IPS DF 6.9 (cell line): ENCODE data around the gene KIAA1614.

ENCODE experiments used
- DNase-seq: peaks from one replicate; pipeline ENCODE4 v3.0.0-alpha.2; 2013; ENCODE audit warnings: low read depth, low spot score
- H3K27ac ChIP-seq: one replicate; pipeline ENCODE4 v1.5.1; 2013; ENCODE audit warnings: low read length, control low read depth
- H3K27me3 ChIP-seq: 2 replicates; pipeline ENCODE4 v1.6.1; 2013; ENCODE audit warnings: mild to moderate bottlenecking, low read length; ENCODE audit not compliant: control insufficient read depth, insufficient read depth
- H3K36me3 ChIP-seq: 2 replicates; pipeline ENCODE4 v1.6.1; 2013; ENCODE audit warnings: low read length; ENCODE audit not compliant: control insufficient read depth, insufficient read depth
- H3K4me1 ChIP-seq: 2 replicates; pipeline ENCODE4 v1.6.1; 2013; ENCODE audit warnings: low read length; ENCODE audit not compliant: control insufficient read depth, insufficient read depth
- H3K4me3 ChIP-seq: 2 replicates; pipeline ENCODE4 v1.5.1; 2013; ENCODE audit warnings: mild to moderate bottlenecking, low read length
- H3K9me3 ChIP-seq: 2 replicates; pipeline ENCODE4 v1.6.1; 2013; ENCODE audit warnings: low read length, inconsistent platforms; ENCODE audit not compliant: control insufficient read depth, insufficient read depth
- WGBS: extraction: QIAGEN DNeasy Blood & Tissue Kit; methylation state at CpG from one replicate; pipeline ENCODE4 v1.1.7; 2013; ENCODE audit warnings: mixed read lengths, missing lambda C conversion rate; ENCODE audit not compliant: insufficient read length, insufficient coverage; 5-methylcytosine and 5-hydroxymethylcytosine counted together

Gene KIAA1614

DNA sequence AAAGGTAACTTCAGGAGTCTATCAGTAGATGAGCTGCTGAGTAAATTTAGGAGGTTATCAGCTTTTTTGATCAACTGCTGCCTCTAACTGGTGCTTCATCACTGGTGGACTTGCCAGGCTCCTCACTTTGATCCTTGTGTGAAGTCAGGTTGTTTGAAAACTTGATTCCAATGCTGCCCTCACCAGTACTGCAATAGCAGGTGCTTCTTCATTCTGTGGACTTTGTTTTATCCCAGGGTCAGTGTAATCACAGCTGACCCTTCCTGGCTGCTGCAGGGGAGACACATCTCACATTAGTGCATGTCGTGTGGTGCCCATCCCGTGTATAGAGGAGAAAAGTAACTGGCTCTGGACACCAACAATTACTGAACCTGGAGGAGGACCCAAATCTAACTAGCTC is 20.0 kb upstream of the KIAA1614 start:
- no CpG with 5 or more reads among the region's 2 CpGs for WGBS
- H3K4me3 ChIP-seq: no peak overlapping the region
- H3K36me3 ChIP-seq: no peaks in the 10 kb centered on the region
- no peaks in the 10 kb centered on the region for H3K9me3 ChIP-seq
- H3K27me3 ChIP-seq: no peaks in the 10 kb centered on the region
- no peak for DNase-seq
- no peaks in the 10 kb centered on the region for H3K4me1 ChIP-seq
- H3K27ac ChIP-seq: no peak overlapping the region

DNA sequence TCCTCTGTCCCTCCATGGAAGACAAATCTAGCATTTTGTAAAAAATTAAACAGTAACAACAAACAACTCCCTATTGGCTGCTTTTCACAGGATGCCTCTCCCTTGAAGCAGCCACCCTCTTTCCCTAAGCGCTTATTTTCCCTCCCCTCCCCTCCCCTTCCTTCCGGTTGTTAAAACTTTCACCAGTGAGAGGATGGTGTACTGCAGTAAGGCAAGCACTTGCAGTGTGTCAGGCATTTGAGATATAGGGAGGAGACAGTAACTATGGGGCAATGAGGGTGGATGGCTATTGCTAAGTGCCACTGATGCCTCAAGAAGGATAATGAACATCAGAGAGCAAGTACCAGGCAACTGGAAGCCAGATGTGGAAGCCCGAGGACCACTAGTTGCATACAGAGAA is 19.1 kb upstream of the KIAA1614 start:
- H3K9me3 ChIP-seq: no peaks in the 10 kb centered on the region
- H3K27ac ChIP-seq: no peak overlapping the region
- H3K4me3 ChIP-seq: no peak overlapping the region
- no peak for DNase-seq
- no peaks in the 10 kb centered on the region for H3K36me3 ChIP-seq
- H3K27me3 ChIP-seq: no peaks in the 10 kb centered on the region
- no peaks in the 10 kb centered on the region for H3K4me1 ChIP-seq
- no CpG with 5 or more reads among the region's 3 CpGs for WGBS

- no peaks in the 10 kb centered on the region for H3K27me3 ChIP-seq
- no peak overlapping the region for H3K4me3 ChIP-seq
- no peak overlapping the region for H3K27ac ChIP-seq
- WGBS: no CpG with 5 or more reads among the region's 3 CpGs
- no peaks in the 10 kb centered on the region for H3K36me3 ChIP-seq
- no peak for DNase-seq
- peaks cover 3% of the 10 kb centered on the region; the same call in 1 of the 2 replicates for H3K4me1 ChIP-seq
- H3K9me3 ChIP-seq: no peaks in the 10 kb centered on the region
Measured at GRCh38 chr1:180896161-180896560, 16.5 kb upstream of the KIAA1614 start.

DNA sequence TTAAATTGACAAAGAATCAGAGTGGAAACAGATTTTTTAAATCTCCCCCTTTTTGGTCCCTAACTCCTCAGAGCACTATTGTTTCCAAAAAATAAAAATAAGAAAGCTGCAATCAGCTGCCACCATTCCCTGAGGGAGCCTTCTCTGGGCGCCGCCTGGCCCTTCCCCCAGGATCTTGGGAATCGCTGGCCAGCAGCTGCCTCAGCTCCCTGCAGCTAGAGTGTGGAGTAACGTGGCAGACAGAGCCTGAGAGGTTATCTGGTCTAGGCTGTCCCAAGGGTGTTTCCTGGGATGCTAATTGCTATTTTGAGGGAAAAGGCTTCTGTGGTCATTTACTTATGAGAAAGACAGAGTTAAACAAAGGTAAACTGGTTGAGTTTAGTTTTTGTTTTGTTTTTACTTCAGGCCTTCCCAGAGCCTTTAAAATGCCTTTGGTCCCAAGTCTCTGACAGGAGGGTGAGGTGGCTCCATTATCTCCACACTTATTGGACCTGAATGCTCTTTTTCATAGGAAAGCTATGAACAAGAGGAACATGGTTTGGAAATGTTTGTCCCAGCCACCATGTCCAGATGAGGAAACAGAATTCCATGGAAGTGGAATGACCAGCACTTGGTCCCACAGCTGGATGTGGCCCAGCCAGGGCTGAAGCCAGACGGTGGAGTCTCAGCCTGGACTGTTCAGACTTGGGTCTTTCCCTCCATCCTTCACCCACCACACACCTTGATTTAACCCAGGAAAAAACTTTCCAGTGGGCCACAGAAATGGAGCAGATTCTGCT is 14.1 kb upstream of the KIAA1614 start:
- no peak for DNase-seq
- H3K27me3 ChIP-seq: no peaks in the 10 kb centered on the region
- H3K36me3 ChIP-seq: no peaks in the 10 kb centered on the region
- H3K4me1 ChIP-seq: peaks cover 3% of the 10 kb centered on the region; the same call in 1 of the 2 replicates
- H3K9me3 ChIP-seq: no peaks in the 10 kb centered on the region
- H3K27ac ChIP-seq: no peak overlapping the region
- no peak overlapping the region for H3K4me3 ChIP-seq
- no CpG with 5 or more reads among the region's 5 CpGs for WGBS

DNA sequence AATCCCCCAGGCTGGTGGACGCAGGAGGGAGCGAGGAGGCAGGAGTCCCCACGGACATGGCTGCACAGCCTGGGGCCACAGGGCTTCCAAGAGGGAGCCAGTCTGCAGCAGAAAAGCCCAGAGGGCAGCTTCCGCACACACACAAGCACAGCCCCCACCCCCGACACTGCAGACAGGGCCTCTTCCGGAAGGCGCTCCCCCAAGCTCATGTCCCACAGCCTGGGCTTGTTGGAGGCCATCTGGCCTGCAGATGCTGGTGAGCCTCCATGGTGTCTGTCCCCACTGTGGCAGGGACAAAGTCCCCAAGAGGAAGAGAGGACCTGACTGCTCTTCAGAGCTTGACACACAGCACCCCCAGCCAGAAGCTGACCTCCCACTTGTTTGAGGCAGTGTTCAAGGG is 13.4 kb upstream of the KIAA1614 start:
- H3K4me1 ChIP-seq: peaks cover 3% of the 10 kb centered on the region; the same call in 1 of the 2 replicates

GRCh38 chr1:180901076-180901990 is 11.4 kb upstream of the KIAA1614 start:
- DNase-seq: no peak
- no peak overlapping the region for H3K4me3 ChIP-seq
- H3K36me3 ChIP-seq: no peaks in the 10 kb centered on the region
- no peaks in the 10 kb centered on the region for H3K9me3 ChIP-seq
- no CpG with 5 or more reads among the region's 13 CpGs for WGBS
- H3K27ac ChIP-seq: no peak overlapping the region
- no peaks in the 10 kb centered on the region for H3K27me3 ChIP-seq
- peaks cover 3% of the 10 kb centered on the region; the same call in 1 of the 2 replicates for H3K4me1 ChIP-seq

More for the DNA sequence above, 13.4 kb upstream of the KIAA1614 start:
- no peak for DNase-seq
- no peaks in the 10 kb centered on the region for H3K27me3 ChIP-seq
- no peak overlapping the region for H3K27ac ChIP-seq
- no peaks in the 10 kb centered on the region for H3K36me3 ChIP-seq
- H3K4me3 ChIP-seq: no peak overlapping the region
- H3K9me3 ChIP-seq: no peaks in the 10 kb centered on the region
- WGBS: no CpG with 5 or more reads among the region's 7 CpGs

DNA sequence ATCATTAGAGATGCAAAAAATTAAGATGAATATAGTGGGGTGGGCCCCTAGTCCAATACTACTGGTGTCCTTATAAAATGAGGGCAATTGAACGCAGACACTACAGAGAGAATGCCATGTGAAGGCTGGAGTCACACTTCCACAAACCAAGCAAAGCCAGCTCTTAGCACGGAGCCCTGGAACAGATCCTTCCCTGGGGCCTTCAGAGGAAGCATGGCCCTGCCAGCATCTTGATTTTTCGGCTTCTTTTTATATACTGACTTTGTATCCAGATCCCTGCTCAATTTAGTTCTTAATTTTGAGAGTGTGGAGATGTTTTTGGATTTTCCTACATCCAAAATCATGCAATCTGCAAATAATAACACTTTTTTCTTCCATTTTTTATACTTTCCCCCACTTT is 10.2 kb upstream of the KIAA1614 start:
- WGBS: no CpG with 5 or more reads among the region's 3 CpGs
- Histone ChIP-seq H3K36me3 (no peaks in the 10 kb centered on the region), H3K27ac (no peak overlapping the region), H3K9me3 (no peaks in the 10 kb centered on the region), H3K4me3 (no peak overlapping the region), H3K4me1 (peaks cover 3% of the 10 kb centered on the region; the same call in 1 of the 2 replicates), H3K27me3 (no peaks in the 10 kb centered on the region)
- DNase-seq: no peak

DNA sequence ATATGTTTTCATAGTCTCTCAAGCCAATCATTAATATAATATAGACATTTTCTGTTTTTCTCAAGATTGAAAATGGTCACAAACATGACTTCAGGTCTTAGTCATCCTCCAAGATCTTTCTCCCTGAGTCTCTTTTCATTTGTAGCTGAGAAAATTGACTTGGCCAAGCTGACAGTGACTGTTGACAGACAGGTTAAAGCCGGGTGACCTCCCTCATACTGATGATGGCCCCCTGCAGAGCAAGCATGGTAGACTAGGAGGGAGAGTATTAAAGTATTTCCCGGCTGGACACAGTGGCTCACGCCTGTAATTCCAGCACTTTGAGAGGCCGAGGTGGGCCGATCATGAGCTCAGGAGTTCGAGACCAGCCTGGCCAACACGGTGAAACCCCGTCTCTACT is 6.8 kb upstream of the KIAA1614 start:
- no peaks in the 10 kb centered on the region for H3K27me3 ChIP-seq
- H3K4me1 ChIP-seq: no peaks in the 10 kb centered on the region

DNA sequence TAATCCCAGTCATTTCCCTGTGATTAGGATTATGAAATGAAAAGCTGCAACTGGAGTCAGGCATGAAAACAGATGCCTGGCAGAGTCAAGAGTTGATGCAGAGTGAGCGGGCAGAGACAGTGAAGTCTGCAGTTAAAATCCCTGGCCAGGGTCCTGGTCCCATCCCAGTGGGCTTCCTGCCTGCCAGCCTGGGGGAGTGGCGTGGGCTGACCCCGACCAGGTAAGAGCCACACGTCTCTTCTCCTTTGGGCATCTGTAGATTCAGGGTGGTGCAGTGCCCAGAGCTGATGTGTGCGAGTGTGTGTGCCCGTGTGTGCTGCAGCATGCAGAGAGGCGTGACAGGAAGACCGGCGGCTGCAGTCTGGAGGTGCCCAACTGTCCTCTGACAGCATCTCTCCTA is 6.2 kb upstream of the KIAA1614 start:
- Histone ChIP-seq H3K4me1 (no peaks in the 10 kb centered on the region), H3K9me3 (no peaks in the 10 kb centered on the region), H3K27ac (no peak overlapping the region), H3K4me3 (no peak overlapping the region), H3K36me3 (no peaks in the 10 kb centered on the region), H3K27me3 (no peaks in the 10 kb centered on the region)
- WGBS: no CpG with 5 or more reads among the region's 9 CpGs
- no peak for DNase-seq

More for the DNA sequence above, 6.8 kb upstream of the KIAA1614 start:
- no peak for DNase-seq
- Histone ChIP-seq H3K36me3 (no peaks in the 10 kb centered on the region), H3K9me3 (no peaks in the 10 kb centered on the region), H3K27ac (no peak overlapping the region), H3K4me3 (no peak overlapping the region)
- WGBS: no CpG with 5 or more reads among the region's 8 CpGs

DNA sequence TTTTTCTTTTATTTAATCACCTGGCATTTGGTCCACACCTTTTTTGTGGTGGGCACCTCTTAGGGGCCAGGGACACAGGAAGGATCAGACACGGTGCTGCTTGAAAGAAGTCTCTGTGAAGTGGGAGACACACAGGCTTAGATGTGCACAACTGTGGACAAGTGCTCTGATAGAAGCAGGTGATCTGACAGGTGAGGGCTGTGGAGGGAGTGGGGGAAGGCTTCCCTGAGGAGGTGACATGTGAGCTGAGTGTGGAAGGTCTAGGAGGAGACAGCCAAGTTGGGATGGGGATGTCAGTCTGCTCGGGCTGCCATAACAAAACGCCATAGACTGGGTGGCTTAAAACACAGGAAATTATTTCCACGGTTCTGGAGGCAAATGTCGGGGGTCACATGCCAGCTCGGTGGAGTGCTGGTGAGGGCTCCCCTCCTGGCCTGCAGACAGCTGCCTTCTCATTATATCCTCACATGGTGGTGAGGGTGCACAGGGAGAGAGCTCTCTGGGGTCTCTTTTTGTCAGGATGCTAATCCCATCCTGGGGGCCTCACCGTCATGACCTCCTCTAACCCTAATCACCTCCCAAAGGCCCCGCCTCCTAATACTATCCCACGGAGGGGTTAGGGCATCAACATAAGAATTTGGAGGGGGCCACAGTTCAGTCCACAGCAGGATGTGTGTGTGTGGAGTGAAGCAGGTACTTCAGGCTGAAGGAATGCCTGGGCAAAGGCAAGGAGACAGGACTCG is 5.2 kb upstream of the KIAA1614 start:
- Histone ChIP-seq H3K9me3 (no peaks in the 10 kb centered on the region), H3K27me3 (no peaks in the 10 kb centered on the region), H3K4me1 (no peaks in the 10 kb centered on the region), H3K4me3 (no peak overlapping the region), H3K36me3 (no peaks in the 10 kb centered on the region), H3K27ac (no peak overlapping the region)
- no peak for DNase-seq
- no CpG with 5 or more reads among the region's 10 CpGs for WGBS
